Measurements from ENCODE around the gene ARFGAP2.

ARFGAP2 gene

DNA sequence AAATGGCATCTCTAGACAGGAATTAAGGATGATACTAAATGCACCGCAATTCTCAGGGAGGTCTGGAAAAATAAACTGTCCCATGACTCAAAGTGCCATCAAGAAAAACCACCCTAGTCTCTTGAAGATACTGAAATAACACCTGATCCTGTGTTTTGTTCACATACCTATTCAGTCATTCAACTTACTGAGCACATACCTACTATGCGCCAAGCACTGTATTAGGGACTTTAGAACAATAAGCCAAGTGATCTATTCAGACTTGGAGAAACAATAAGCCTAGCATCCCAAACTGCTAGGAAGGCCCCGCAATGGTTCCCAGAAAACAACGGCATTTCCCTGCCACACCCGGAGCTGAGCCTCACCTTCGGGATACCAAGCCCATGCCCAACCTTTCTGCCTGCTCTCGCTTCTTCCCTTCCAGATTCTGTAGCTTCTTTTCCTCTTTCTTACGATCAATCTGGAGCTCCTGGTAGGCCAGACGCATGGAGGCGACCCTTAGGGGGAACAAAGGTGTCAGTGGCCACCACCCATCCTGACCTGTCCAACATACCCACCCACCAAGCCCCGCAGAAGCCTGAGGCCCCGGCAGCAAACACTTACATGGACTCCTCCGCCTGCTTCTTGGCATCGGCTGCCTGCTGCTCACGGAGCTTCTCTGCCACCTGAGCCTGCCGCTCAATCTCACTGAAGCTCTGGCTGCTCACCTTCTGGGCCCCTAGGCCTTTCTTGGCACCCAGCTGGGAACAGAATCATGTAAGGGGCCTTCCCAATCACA, 5.4 kb downstream of the ARFGAP2 start:
- DNase-seq (ENCODE audit: low read depth, low spot score): no peak
- in situ Hi-C loops (cut with HindIII; ENCODE audit: low sequenced_read_pairs): no loop called here
- TF ChIP-seq, protein P1, sequence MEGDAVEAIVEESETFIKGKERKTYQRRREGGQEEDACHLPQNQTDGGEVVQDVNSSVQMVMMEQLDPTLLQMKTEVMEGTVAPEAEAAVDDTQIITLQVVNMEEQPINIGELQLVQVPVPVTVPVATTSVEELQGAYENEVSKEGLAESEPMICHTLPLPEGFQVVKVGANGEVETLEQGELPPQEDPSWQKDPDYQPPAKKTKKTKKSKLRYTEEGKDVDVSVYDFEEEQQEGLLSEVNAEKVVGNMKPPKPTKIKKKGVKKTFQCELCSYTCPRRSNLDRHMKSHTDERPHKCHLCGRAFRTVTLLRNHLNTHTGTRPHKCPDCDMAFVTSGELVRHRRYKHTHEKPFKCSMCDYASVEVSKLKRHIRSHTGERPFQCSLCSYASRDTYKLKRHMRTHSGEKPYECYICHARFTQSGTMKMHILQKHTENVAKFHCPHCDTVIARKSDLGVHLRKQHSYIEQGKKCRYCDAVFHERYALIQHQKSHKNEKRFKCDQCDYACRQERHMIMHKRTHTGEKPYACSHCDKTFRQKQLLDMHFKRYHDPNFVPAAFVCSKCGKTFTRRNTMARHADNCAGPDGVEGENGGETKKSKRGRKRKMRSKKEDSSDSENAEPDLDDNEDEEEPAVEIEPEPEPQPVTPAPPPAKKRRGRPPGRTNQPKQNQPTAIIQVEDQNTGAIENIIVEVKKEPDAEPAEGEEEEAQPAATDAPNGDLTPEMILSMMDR (IDR thresholded peaks at IDR 0.05; ENCODE audit: low read depth, low read length): no peak
- no peak overlapping the region for H3K4me3 ChIP-seq (ENCODE audit: low read depth, low read length)

DNA sequence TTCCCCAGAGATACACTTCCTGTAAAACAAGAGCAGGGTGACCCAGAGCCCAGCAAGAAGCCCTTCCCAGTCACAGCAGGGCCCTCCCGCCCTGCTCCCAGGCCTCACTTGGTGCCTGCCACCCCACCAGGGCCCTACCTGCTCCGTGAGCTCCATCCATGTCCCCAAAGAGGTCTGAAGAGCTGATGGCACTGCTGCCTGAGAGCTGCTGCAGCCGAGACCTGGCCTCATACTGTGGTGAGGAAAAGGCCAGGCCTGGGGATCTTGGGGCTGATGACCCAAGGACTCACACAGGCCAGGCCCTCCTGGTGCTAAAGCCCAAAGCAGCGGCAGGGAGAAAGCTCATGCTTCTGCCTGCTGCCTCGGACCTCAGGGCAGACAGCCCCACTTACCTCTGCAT, 10.3 kb downstream of the ARFGAP2 start:
- DNase-seq (ENCODE audit: low read depth, low spot score): no peak
- no peak overlapping the region for H3K4me3 ChIP-seq (ENCODE audit: low read depth, low read length)
- TF ChIP-seq, protein P1 (IDR thresholded peaks at IDR 0.05; ENCODE audit: low read depth, low read length): no peak
- in situ Hi-C loops (cut with HindIII; ENCODE audit: low sequenced_read_pairs): no loop called here

DNA sequence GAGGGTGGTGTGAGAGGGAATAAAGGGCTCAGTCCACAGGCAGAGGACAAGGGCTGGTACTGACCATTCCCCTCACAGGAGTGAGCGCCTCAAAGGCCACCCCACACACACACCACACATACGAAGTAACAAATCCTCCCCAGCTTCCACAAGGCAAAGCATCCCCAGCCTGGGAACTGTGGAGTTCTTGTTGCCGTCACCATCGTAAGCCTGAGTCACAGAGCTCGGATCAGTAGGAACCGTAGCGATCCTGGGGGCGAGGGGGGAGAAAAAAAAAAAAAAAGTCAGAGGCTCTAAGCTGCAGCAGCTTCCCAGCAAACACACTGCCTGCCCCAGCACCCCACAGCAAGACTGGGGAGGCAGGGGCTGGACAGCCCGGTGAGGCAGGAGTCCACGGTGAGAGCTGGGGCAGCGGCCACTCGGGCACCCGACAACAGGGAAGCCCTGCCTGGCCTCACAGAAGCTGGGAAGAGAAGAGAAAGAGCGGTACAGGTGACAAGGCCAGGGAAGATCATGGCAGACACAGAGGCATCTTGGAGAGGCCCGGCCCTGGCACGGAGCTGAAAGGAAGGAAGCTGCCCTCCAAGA, 11.3 kb downstream of the ARFGAP2 start:
- no peak for DNase-seq (ENCODE audit: low read depth, low spot score)
- TF ChIP-seq, protein P1 (IDR thresholded peaks at IDR 0.05; ENCODE audit: low read depth, low read length): no peak
- in situ Hi-C loops (cut with HindIII; ENCODE audit: low sequenced_read_pairs): no loop called here
- H3K4me3 ChIP-seq (ENCODE audit: low read depth, low read length): no peak overlapping the region

DNA sequence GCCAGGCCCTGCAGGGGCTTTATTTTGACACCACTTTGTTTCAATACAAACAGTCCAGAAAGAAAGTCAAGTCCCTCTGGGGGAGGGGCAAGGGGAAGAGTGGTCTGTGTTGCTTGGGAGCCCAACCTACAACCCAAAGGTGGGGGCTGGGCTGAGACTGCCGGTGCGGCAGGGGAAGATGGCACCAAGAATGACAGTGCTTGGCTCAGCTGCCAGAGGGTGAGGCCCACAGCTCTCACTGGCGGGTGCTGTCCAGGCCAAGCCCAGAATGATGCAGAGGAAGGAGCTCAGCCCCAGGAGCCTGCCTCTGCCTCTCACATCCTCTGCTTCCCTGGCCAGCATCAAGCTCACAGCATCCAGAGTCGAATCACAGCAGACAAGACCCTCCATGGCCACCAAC, 12.4 kb downstream of the ARFGAP2 start:
- no peak for DNase-seq (ENCODE audit: low read depth, low spot score)
- no peak overlapping the region for H3K4me3 ChIP-seq (ENCODE audit: low read depth, low read length)
- TF ChIP-seq, protein P1 (IDR thresholded peaks at IDR 0.05; ENCODE audit: low read depth, low read length): no peak
- in situ Hi-C loops (cut with HindIII; ENCODE audit: low sequenced_read_pairs): no loop called here

DNA sequence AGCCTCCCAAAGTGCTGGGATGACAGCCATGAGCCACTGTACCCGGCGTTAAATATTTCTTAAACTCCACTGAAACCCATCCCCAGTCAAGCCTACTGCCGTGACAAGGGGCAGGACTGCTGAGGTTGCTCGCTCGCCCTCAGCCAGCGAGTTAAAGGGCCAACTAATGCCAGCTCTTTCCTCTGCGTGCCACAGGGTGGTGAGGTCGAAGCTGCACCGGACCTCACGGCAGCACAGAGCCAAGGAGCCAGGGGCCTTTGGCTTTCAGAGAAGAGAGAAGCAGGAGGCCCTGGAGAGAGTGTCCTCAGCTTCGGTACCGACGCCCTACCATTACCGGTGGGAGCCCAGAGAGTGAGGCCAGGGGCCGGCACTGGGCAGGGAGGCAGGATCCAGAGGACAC, 12.8 kb downstream of the ARFGAP2 start:
- H3K4me3 ChIP-seq (ENCODE audit: low read depth, low read length): no peak overlapping the region
- DNase-seq (ENCODE audit: low read depth, low spot score): no peak
- in situ Hi-C loops (cut with HindIII; ENCODE audit: low sequenced_read_pairs): no loop called here
- TF ChIP-seq, protein P1 (IDR thresholded peaks at IDR 0.05; ENCODE audit: low read depth, low read length): no peak

DNA sequence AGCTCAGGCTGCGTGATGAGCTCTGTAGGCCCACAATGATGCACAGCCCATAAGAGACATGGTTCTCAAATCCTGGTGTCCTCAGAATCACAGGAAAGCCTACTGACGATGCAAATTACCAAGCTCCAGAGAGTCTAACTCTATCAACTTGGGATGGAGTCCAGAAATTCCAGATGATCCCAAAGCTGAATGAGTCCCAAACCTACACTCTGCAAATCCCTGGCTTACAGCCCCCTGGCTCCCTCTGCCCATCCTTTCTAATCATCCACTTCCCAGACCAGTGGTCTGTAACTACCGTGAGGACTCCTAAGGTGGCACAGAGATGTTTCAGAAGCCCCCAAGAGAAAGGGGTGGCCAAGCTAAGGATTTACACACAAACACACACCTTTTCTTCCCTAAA, 13.5 kb downstream of the ARFGAP2 start:
- in situ Hi-C loops (cut with HindIII; ENCODE audit: low sequenced_read_pairs): no loop called here
- DNase-seq (ENCODE audit: low read depth, low spot score): no peak
- TF ChIP-seq, protein P1 (IDR thresholded peaks at IDR 0.05; ENCODE audit: low read depth, low read length): no peak
- H3K4me3 ChIP-seq (ENCODE audit: low read depth, low read length): no peak overlapping the region

All from astrocyte of the spinal cord (primary cell).